Nephron (organoid): ENCODE results near the gene SMIM11.
"Not testable (repeated sequence)": the region's sequence is repeated elsewhere in the genome, so short reads cannot be mapped to it uniquely, and the experiment has no call there.

Experiments used
- H3K27ac Mint-ChIP-seq, 3 experiments: 2 replicates each; pipeline ENCODE4 v1.8.0; 2020; ENCODE audit warnings: mixed read lengths in 3 of 3, mild to moderate bottlenecking in 2 of 3, moderate library complexity in 1 of 3
- H3K27me3 Mint-ChIP-seq: 2 replicates; pipeline ENCODE4 v1.8.0; 2021; ENCODE audit warnings: low read depth, mild to moderate bottlenecking, moderate library complexity, mixed read lengths
- H3K36me3 Mint-ChIP-seq: 2 replicates; pipeline ENCODE4 v1.8.0; 2020; ENCODE audit warnings: low read depth, mixed read lengths
- H3K4me1 Mint-ChIP-seq: 2 replicates; pipeline ENCODE4 v1.8.0; 2020; ENCODE audit warnings: mixed read lengths
- H3K4me3 Mint-ChIP-seq, 3 experiments: 2 replicates each; pipeline ENCODE4 v1.8.0; 2020; ENCODE audit warnings: mild to moderate bottlenecking in 3 of 3, mixed read lengths in 3 of 3, moderate library complexity in 2 of 3
- H3K9me3 Mint-ChIP-seq: 2 replicates; pipeline ENCODE4 v1.8.0; 2020; ENCODE audit warnings: mixed read lengths

Gene SMIM11

GRCh38 chr21:34404742-34405141, 29.4 kb downstream of the SMIM11 start:
- not testable (repeated sequence) for H3K27me3 Mint-ChIP-seq, H3K9me3 Mint-ChIP-seq, H3K27ac Mint-ChIP-seq, H3K4me3 Mint-ChIP-seq, H3K4me1 Mint-ChIP-seq, H3K36me3 Mint-ChIP-seq

- not testable (repeated sequence) for H3K27me3 Mint-ChIP-seq, H3K4me3 Mint-ChIP-seq, H3K27ac Mint-ChIP-seq, H3K4me1 Mint-ChIP-seq, H3K36me3 Mint-ChIP-seq, H3K9me3 Mint-ChIP-seq
Measured at GRCh38 chr21:34405686-34406085, 30.4 kb downstream of the SMIM11 start.

- H3K36me3 Mint-ChIP-seq, H3K4me1 Mint-ChIP-seq, H3K4me3 Mint-ChIP-seq, H3K27ac Mint-ChIP-seq, H3K9me3 Mint-ChIP-seq, H3K27me3 Mint-ChIP-seq: not testable (repeated sequence)
Measured at GRCh38 chr21:34406102-34406501, 30.8 kb downstream of the SMIM11 start.

GRCh38 chr21:34406676-34407075, 31.4 kb downstream of the SMIM11 start:
- not testable (repeated sequence) for H3K27me3 Mint-ChIP-seq, H3K27ac Mint-ChIP-seq, H3K4me3 Mint-ChIP-seq, H3K4me1 Mint-ChIP-seq, H3K9me3 Mint-ChIP-seq, H3K36me3 Mint-ChIP-seq

- H3K4me1 Mint-ChIP-seq, H3K4me3 Mint-ChIP-seq, H3K36me3 Mint-ChIP-seq, H3K27me3 Mint-ChIP-seq, H3K9me3 Mint-ChIP-seq, H3K27ac Mint-ChIP-seq: not testable (repeated sequence)
Measured at GRCh38 chr21:34407294-34407693, 32.0 kb downstream of the SMIM11 start.

GRCh38 chr21:34417448-34418077, 42.3 kb downstream of the SMIM11 start:
- not testable (repeated sequence) for H3K36me3 Mint-ChIP-seq, H3K9me3 Mint-ChIP-seq, H3K4me3 Mint-ChIP-seq, H3K27ac Mint-ChIP-seq, H3K4me1 Mint-ChIP-seq, H3K27me3 Mint-ChIP-seq

GRCh38 chr21:34423805-34424204, 48.5 kb downstream of the SMIM11 start, which contains the start of gene SMIM34:
TSS of gene SMIM34 (minus strand) at chr21:34423951. CDS start at chr21:34423839, 112 bp downstream.
- not testable (repeated sequence) for H3K27me3 Mint-ChIP-seq, H3K4me3 Mint-ChIP-seq, H3K9me3 Mint-ChIP-seq, H3K36me3 Mint-ChIP-seq, H3K27ac Mint-ChIP-seq, H3K4me1 Mint-ChIP-seq

GRCh38 chr21:34427339-34427738, 52.0 kb downstream of the SMIM11 start:
- not testable (repeated sequence) for H3K36me3 Mint-ChIP-seq, H3K4me3 Mint-ChIP-seq, H3K27ac Mint-ChIP-seq, H3K9me3 Mint-ChIP-seq, H3K4me1 Mint-ChIP-seq, H3K27me3 Mint-ChIP-seq

GRCh38 chr21:34428441-34428840, 53.1 kb downstream of the SMIM11 start:
- not testable (repeated sequence) for H3K27ac Mint-ChIP-seq, H3K36me3 Mint-ChIP-seq, H3K4me3 Mint-ChIP-seq, H3K9me3 Mint-ChIP-seq, H3K27me3 Mint-ChIP-seq, H3K4me1 Mint-ChIP-seq

GRCh38 chr21:34429710-34430109, 54.4 kb downstream of the SMIM11 start:
- H3K36me3 Mint-ChIP-seq, H3K4me1 Mint-ChIP-seq, H3K9me3 Mint-ChIP-seq, H3K27ac Mint-ChIP-seq, H3K27me3 Mint-ChIP-seq, H3K4me3 Mint-ChIP-seq: not testable (repeated sequence)
